ENCODE data around the gene MR1.

DNA sequence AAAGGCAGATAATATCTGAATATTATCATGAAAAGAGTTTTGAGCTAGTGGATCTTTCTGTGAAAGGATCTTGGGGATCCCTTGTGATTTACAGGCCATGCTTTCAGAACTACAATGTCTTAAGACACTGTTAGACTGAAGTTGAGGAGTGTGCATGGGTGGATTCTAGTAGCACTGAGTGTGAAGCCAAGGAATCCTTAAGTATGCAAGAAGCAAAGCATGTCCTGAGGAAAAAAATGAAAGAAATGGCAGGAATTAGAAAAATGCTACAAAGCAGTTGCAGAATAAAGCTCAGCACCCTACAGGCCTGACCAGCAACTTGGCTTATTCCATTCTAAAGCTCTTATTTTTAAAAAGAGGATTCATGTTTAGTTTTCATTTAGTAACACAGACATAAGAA, 23.0 kb upstream of the MR1 start:
- TF ChIP-seq CTCF (conservative IDR thresholded peaks at IDR 0.05 in 1 of 2, IDR thresholded peaks at IDR 0.05 in 1 of 2; ENCODE audit: low read depth in 1 of 2, low read length in 2 of 2) (no peak), EZH2 (IDR thresholded peaks at IDR 0.05; ENCODE audit: low read length, missing control alignments) (no peak)
